Lung microvascular endothelial cell (primary cell): ENCODE results near the gene EPB41L3. TPM values are rescaled to one million over a fixed set of nuclear protein-coding genes. Genes with fewer than 3 reads are reported as not detected.

Experiments used
- DNase-seq, 2 donors: peaks; one replicate each; pipeline versions ENCODE4 v3.0.0 to v3.0.0-alpha.2; 2010; ENCODE audit warnings: low read depth in 2 of 2
- total RNA-seq: library from RNA; depleted of rRNA; stranded (reverse); fragments of >200 nt; gene quantifications from 2 replicates; pipeline ENCODE4 v1.2.1, GENCODE V29; 2014

Gene EPB41L3
- total RNA-seq, 1 donor from 2014 or later = 17.3 TPM

GRCh38 chr18:5415031-5415430, 128.8 kb downstream of the EPB41L3 start:
- DNase-seq = no peak

DNA sequence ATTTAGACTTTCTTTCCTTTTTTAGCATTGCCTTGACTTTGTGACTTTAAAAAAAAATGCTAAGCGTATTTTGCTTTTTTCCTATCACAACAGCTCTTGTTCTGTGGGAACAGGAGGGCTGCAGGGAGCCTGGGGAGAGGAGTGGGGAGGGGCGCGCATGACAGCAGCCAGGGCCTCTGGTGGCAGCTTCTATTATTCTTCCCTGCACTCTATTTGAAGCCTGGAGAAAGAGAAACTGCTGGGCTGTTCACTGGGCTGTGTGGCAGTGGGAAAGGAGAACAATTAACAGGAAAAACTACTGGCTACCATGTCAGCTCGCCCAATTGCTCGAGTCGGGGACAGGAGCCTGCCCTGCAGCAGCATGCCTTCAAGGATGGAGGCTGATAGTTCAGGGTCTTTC, 129.3 kb downstream of the EPB41L3 start:
- DNase-seq = no peak

DNA sequence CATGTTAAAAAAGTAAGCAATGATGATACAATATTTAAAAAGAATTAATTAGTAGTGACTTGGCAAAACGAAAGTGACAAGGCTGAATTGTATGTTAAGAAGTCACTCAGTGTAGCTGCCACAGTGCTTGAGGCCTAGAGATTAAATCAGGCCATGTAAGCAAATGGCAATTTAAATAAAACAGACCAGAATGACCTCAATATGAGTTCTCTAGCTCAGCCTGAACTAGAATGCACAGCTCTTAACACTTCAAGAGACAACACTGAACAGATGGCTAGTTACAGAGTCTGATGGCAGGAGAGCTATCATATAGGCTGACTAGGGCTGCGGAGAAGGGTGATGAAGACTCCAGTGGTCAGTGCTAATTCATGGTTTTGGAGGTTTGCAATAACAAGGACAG, 130.3 kb downstream of the EPB41L3 start:
- DNase-seq = no peak

DNA sequence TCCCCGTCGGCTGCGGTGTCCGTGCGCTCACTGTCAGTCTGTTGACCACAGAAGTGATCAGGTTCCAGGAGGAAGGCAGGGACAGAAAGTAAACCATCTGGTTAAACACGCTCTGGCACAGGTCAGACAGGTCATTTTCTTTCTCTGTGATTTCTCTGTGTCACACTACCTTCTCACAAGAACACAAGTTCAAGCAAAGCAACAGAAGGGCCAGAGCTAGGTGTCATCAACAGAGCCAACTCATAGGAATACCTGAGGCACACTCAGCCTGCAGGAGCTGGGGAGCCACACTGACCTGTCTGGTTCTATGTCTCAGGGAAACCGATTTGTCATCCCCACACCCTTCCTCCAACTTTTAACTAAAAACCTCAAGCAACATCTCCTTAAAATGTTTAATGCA, 133.2 kb downstream of the EPB41L3 start:
- no peak for DNase-seq

GRCh38 chr18:5398269-5398668, 145.5 kb downstream of the EPB41L3 start:
- DNase-seq = no peak

GRCh38 chr18:5397102-5397501, 146.7 kb downstream of the EPB41L3 start:
- no peak for DNase-seq

GRCh38 chr18:5395860-5396448, 147.8 kb downstream of the EPB41L3 start:
- DNase-seq = no peak

DNA sequence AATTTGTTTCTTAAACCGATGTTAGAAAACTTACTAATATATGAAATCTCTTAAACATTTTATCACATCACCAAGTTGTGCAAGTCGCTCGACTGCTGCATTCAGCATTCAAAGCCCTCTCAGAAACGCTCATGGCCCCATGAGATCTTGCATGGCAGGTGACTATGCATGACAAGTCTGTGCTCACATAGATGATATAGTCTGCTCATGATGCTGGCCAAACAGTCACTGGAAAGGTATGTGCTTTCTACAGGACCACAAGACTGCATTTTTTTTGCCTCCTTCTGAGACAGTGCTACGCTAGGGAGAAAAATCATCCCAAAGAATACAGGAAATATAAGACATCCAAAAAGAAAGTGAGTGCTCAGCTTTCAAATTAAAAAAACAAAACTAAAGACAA, 150.0 kb downstream of the EPB41L3 start:
- DNase-seq = no peak

DNA sequence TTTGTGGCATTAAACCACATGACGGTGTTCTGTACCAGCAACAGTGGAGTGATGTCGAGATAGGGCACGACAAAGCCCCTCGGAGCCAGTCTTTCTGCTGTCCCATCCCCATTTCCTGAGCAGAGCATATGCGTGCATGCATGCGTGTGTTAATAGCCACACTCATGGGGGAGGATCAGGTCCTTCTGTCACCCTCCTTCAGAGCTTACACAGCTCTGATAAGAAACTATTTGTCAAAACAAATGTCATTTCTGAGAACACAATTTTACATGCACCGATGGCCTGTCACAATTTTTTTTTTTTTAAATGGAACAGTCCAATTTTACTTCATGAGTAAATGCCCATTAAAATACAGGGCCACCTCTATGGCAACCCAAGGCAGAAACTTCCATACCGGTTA, 152.4 kb downstream of the EPB41L3 start:
- DNase-seq = no peak

DNA sequence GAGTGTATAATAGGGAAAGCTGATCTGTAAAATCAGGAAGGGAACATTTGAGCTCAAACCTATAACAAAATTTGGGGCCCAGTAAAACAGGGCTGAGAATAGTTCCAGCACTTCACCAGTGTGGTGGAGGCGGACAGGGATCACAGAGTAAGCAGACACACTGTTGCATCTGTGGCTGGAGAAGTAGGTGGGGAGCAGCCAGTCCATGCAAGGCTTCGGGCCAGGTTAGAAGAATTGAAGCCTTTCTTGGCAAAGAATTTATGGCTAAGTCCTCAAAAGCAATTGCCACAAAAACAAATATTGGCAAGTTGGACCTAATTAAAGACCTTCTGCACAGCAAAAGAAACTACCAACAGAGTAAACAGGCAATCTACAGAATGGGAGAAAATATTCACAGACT, 154.4 kb downstream of the EPB41L3 start:
- no peak for DNase-seq

DNA sequence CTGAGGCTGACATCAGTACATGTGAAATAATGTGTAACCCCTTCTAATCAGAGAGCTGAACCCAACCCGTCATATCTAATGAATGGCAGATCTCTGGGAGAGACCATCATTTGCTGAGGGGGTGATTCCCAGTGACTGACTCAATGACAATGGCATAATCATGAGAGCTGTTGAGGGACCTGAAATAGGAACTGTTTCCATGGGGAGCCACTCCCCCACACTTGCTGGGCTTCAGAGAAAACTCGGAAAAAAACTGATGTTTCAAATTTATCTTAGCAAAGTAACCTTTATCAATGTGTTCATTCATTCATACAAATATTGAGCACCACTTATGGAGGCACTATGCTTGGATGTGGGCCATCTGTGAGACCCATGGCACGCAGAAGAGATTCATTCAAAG, 154.9 kb downstream of the EPB41L3 start:
- no peak for DNase-seq

- DNase-seq = no peak
Observed at GRCh38 chr18:5380586-5380985, 163.2 kb downstream of the EPB41L3 start.

GRCh38 chr18:5376986-5377385, 166.8 kb downstream of the EPB41L3 start:
- DNase-seq = no peak

- no peak for DNase-seq
Observed at GRCh38 chr18:5370332-5370731, 173.5 kb downstream of the EPB41L3 start.

GRCh38 chr18:5369513-5369912, 174.3 kb downstream of the EPB41L3 start:
- no peak for DNase-seq

- no peak for DNase-seq
Observed at GRCh38 chr18:5365443-5365842, 178.4 kb downstream of the EPB41L3 start.

DNA sequence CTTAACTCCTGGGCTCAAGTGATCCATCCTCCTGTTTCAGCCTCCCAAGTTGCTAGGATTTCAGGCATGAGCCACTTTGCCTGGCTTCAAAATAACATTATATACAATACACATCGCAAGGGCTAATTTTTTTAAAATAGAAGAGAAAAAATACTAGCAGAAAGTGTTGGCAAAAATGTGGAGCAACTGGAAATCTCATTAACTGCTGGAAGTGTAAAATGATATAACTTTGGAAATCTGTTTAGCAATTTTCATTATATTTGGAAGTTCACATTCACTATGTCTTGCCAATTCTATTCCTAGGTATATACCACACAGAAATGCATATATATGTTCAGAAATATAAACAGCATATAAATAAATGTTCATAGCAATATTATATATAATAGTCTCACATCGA, 193.2 kb downstream of the EPB41L3 start:
- DNase-seq = no peak

Other genes starting within 250 kb of the EPB41L3 start
- 7.8 and 11.3 TPM in 2 replicates for gene ZBTB14, start 248.3 kb downstream of the EPB41L3 start, total RNA-seq